OCI-M2 (cell line): ENCODE results near the gene ENTPD8.
A peak's percentile ranks its signal among the peaks of the same experiment; 100 is the strongest.

Source experiments
- DNase-seq: peaks from one replicate; lab custom pipeline; 2025; ENCODE audit not compliant: unreplicated experiment; lab: John Stamatoyannopoulos, UW

Gene ENTPD8

GRCh38 chr9:137433349-137433915 lies 7.7 kb downstream of the ENTPD8 start:
- DNase-seq = no peak

GRCh38 chr9:137432687-137433348 lies 8.3 kb downstream of the ENTPD8 start:
- DNase-seq = no peak

- DNase-seq = no peak
Measured at GRCh38 chr9:137431416-137431931, 9.7 kb downstream of the ENTPD8 start.

- DNase-seq = no peak
Measured at GRCh38 chr9:137430723-137431415, 10.3 kb downstream of the ENTPD8 start.

GRCh38 chr9:137429974-137430722 lies 11.0 kb downstream of the ENTPD8 start:
- no peak for DNase-seq

- no peak for DNase-seq
Measured at GRCh38 chr9:137429546-137429890, 11.6 kb downstream of the ENTPD8 start.

GRCh38 chr9:137428841-137429545 lies 12.2 kb downstream of the ENTPD8 start:
- no peak for DNase-seq

GRCh38 chr9:137428311-137428630 lies 12.9 kb downstream of the ENTPD8 start:
- DNase-seq = no peak

- no peak for DNase-seq
Measured at GRCh38 chr9:137427454-137428310, 13.5 kb downstream of the ENTPD8 start.

GRCh38 chr9:137426018-137426681 lies 15.0 kb downstream of the ENTPD8 start:
- DNase-seq = no peak

GRCh38 chr9:137423514-137424291 lies 17.5 kb downstream of the ENTPD8 start:
- DNase-seq = no peak

GRCh38 chr9:137422604-137423513 lies 18.3 kb downstream of the ENTPD8 start, which contains the start of the genes EXD3 and NOXA1:
EXD3 (minus strand) TSS chr9:137423162; CDS start chr9:137395357, 27,805 bp downstream.
NOXA1 (plus strand) TSS chr9:137423393; CDS start chr9:137423530, 137 bp downstream.
- peak; percentile 30 for DNase-seq

- DNase-seq = no peak
Measured at GRCh38 chr9:137421838-137422603, 19.1 kb downstream of the ENTPD8 start.

- no peak for DNase-seq
Measured at GRCh38 chr9:137417161-137418021, 23.8 kb downstream of the ENTPD8 start.

- DNase-seq = no peak
Measured at GRCh38 chr9:137416563-137417151, 24.5 kb downstream of the ENTPD8 start.
